HG03280 (cell line): Measurements from ENCODE around the gene TPO.
"Not testable (repeated sequence)": the region's sequence is repeated elsewhere in the genome, so short reads cannot be mapped to it uniquely, and the experiment has no call there.

Source experiments
- ATAC-seq: cut with Tn5 transposase; IDR thresholded peaks from one replicate; pipeline ENCODE4 v1.9.1; 2021; ENCODE audit warnings: mild to moderate bottlenecking, moderate library complexity; ENCODE audit not compliant: unreplicated experiment

TPO gene

GRCh38 chr2:1498176-1498575 lies 84.9 kb downstream of the TPO start:
- no peak for ATAC-seq

GRCh38 chr2:1499033-1499795 lies 86.0 kb downstream of the TPO start:
- ATAC-seq = no peak

- no peak for ATAC-seq
These were observed 88.0 kb downstream of the TPO start for GRCh38 chr2:1501038-1501851.

GRCh38 chr2:1501991-1502390 lies 88.7 kb downstream of the TPO start:
- no peak for ATAC-seq

- no peak for ATAC-seq
These were observed 89.6 kb downstream of the TPO start for GRCh38 chr2:1502891-1503304.

- ATAC-seq = no peak
These were observed 90.4 kb downstream of the TPO start for GRCh38 chr2:1503471-1504310.

GRCh38 chr2:1504311-1504750 lies 91.1 kb downstream of the TPO start:
- ATAC-seq = no peak

- no peak for ATAC-seq
These were observed 91.8 kb downstream of the TPO start for GRCh38 chr2:1505031-1505441.

GRCh38 chr2:1509271-1510065 lies 96.2 kb downstream of the TPO start:
- ATAC-seq = no peak

GRCh38 chr2:1510176-1510575 lies 96.9 kb downstream of the TPO start:
- ATAC-seq = no peak

- ATAC-seq = no peak
These were observed 98.2 kb downstream of the TPO start for GRCh38 chr2:1511455-1511854.

GRCh38 chr2:1512321-1513289 lies 99.3 kb downstream of the TPO start:
- ATAC-seq = no peak

GRCh38 chr2:1514391-1515072 lies 101.3 kb downstream of the TPO start:
- no peak for ATAC-seq

- ATAC-seq = no peak
These were observed 101.8 kb downstream of the TPO start for GRCh38 chr2:1515073-1515430.

- ATAC-seq = no peak
These were observed 102.9 kb downstream of the TPO start for GRCh38 chr2:1515986-1516797.

- ATAC-seq = no peak
These were observed 103.5 kb downstream of the TPO start for GRCh38 chr2:1516798-1517060.

GRCh38 chr2:1517291-1517690 lies 104.0 kb downstream of the TPO start:
- ATAC-seq = not testable (repeated sequence)

GRCh38 chr2:1517786-1518185 lies 104.5 kb downstream of the TPO start:
- no peak for ATAC-seq
